KMS-11 (cell line): ENCODE measurements around the gene MAP3K20.

Source experiments
- H2AFZ ChIP-seq: fragments of 200-600 bp; sonication (generic); 2 replicates; pipeline ENCODE4 v1.6.1; 2016; ENCODE audit warnings: antibody characterized with exemption, mixed run types, low read depth
- H3K27ac ChIP-seq: fragments of 200-600 bp; sonication (generic); 2 replicates; pipeline ENCODE4 v1.6.1; 2016; ENCODE audit warnings: mild to moderate bottlenecking, mixed run types
- H3K27me3 ChIP-seq: fragments of 200-600 bp; sonication (generic); 2 replicates; pipeline ENCODE4 v1.6.1; 2017; ENCODE audit warnings: mild to moderate bottlenecking, low read depth, mixed run types, moderate library complexity; ENCODE audit not compliant: insufficient read depth
- H3K36me3 ChIP-seq: fragments of 200-600 bp; sonication (generic); 2 replicates; pipeline ENCODE4 v1.6.1; 2017; ENCODE audit warnings: mild to moderate bottlenecking, mixed run types; ENCODE audit not compliant: insufficient read depth
- H3K4me1 ChIP-seq: fragments of 200-600 bp; sonication (generic); 2 replicates; pipeline ENCODE4 v1.6.1; 2016; ENCODE audit warnings: mild to moderate bottlenecking, low read depth, mixed run types; ENCODE audit not compliant: poor library complexity, severe bottlenecking
- H3K4me2 ChIP-seq: fragments of 200-600 bp; sonication (generic); 2 replicates; pipeline ENCODE4 v1.7.0; 2016; ENCODE audit warnings: mild to moderate bottlenecking, mixed run types
- H3K4me3 ChIP-seq: fragments of 200-600 bp; sonication (generic); IDR thresholded peaks from 2 replicates; pipeline ENCODE4 v1.6.1; 2017; ENCODE audit warnings: low read depth, low read length, mixed read lengths; ENCODE audit not compliant: insufficient read depth
- H3K79me2 ChIP-seq: fragments of 200-600 bp; sonication (generic); 2 replicates; pipeline ENCODE4 v1.6.1; 2016; ENCODE audit warnings: low read depth, mixed run types; ENCODE audit not compliant: insufficient read depth
- H3K9ac ChIP-seq: fragments of 200-600 bp; sonication (generic); 2 replicates; pipeline ENCODE4 v1.6.1; 2016; ENCODE audit warnings: mild to moderate bottlenecking, mixed run types
- H4K20me1 ChIP-seq: fragments of 200-600 bp; sonication (generic); 2 replicates; pipeline ENCODE4 v1.6.1; 2016; ENCODE audit warnings: mild to moderate bottlenecking, mixed run types; ENCODE audit not compliant: insufficient read depth
- CTCF ChIP-seq: fragments of 200-600 bp; sonication (generic); conservative IDR thresholded peaks from 2 replicates; pipeline ENCODE4 v1.6.1; 2017; ENCODE audit warnings: low read depth, mild to moderate bottlenecking, antibody characterized with exemption, low read length, moderate library complexity, mixed read lengths

Gene MAP3K20

GRCh38 chr2:173264151-173264550, 188.5 kb downstream of the MAP3K20 start:
- no peaks in the 10 kb centered on the region for H3K36me3 ChIP-seq
- H4K20me1 ChIP-seq: no peaks in the 10 kb centered on the region
- no peaks in the 10 kb centered on the region for H3K27me3 ChIP-seq
- no peak overlapping the region for H3K27ac ChIP-seq
- H3K79me2 ChIP-seq: no peaks in the 10 kb centered on the region
- H3K9ac ChIP-seq: no peak overlapping the region
- no peak overlapping the region for H3K4me2 ChIP-seq
- H3K4me3 ChIP-seq: no peak overlapping the region
- no peak for TF ChIP-seq CTCF
- no peak overlapping the region for H2AFZ ChIP-seq
- H3K4me1 ChIP-seq: no peaks in the 10 kb centered on the region

GRCh38 chr2:173264603-173265366, 189.1 kb downstream of the MAP3K20 start:
- Histone ChIP-seq H3K36me3 (no peaks in the 10 kb centered on the region), H3K79me2 (no peaks in the 10 kb centered on the region), H3K4me2 (no peak overlapping the region), H4K20me1 (no peaks in the 10 kb centered on the region), H3K9ac (no peak overlapping the region), H3K27me3 (no peaks in the 10 kb centered on the region), H3K27ac (no peak overlapping the region), H3K4me1 (no peaks in the 10 kb centered on the region), H2AFZ (no peak overlapping the region), H3K4me3 (no peak overlapping the region)
- TF ChIP-seq CTCF: no peak

- H3K4me3 ChIP-seq: no peak overlapping the region
- no peaks in the 10 kb centered on the region for H3K36me3 ChIP-seq
- no peaks in the 10 kb centered on the region for H4K20me1 ChIP-seq
- no peaks in the 10 kb centered on the region for H3K27me3 ChIP-seq
- no peak overlapping the region for H3K9ac ChIP-seq
- H2AFZ ChIP-seq: no peak overlapping the region
- no peak overlapping the region for H3K4me2 ChIP-seq
- H3K79me2 ChIP-seq: no peaks in the 10 kb centered on the region
- no peak overlapping the region for H3K27ac ChIP-seq
- H3K4me1 ChIP-seq: no peaks in the 10 kb centered on the region
- TF ChIP-seq CTCF: no peak
These were observed 195.5 kb downstream of the MAP3K20 start for GRCh38 chr2:173271135-173271534.

GRCh38 chr2:173271825-173272224, 196.2 kb downstream of the MAP3K20 start:
- no peak overlapping the region for H3K4me2 ChIP-seq
- H2AFZ ChIP-seq: no peak overlapping the region
- H4K20me1 ChIP-seq: no peaks in the 10 kb centered on the region
- no peaks in the 10 kb centered on the region for H3K36me3 ChIP-seq
- TF ChIP-seq CTCF: no peak
- no peaks in the 10 kb centered on the region for H3K27me3 ChIP-seq
- no peaks in the 10 kb centered on the region for H3K79me2 ChIP-seq
- no peak overlapping the region for H3K4me3 ChIP-seq
- no peaks in the 10 kb centered on the region for H3K4me1 ChIP-seq
- no peak overlapping the region for H3K9ac ChIP-seq
- H3K27ac ChIP-seq: no peak overlapping the region
